ENCODE results near the gene ZSCAN2. TPM values are rescaled to one million over a fixed set of nuclear protein-coding genes. Genes with fewer than 3 reads are reported as not detected.

The ZSCAN2 gene
- total and polyA plus RNA-seq, 2 of the 4 experiments (the other 2 are of a cell fraction) = 10.4 to 18.3 TPM

DNA sequence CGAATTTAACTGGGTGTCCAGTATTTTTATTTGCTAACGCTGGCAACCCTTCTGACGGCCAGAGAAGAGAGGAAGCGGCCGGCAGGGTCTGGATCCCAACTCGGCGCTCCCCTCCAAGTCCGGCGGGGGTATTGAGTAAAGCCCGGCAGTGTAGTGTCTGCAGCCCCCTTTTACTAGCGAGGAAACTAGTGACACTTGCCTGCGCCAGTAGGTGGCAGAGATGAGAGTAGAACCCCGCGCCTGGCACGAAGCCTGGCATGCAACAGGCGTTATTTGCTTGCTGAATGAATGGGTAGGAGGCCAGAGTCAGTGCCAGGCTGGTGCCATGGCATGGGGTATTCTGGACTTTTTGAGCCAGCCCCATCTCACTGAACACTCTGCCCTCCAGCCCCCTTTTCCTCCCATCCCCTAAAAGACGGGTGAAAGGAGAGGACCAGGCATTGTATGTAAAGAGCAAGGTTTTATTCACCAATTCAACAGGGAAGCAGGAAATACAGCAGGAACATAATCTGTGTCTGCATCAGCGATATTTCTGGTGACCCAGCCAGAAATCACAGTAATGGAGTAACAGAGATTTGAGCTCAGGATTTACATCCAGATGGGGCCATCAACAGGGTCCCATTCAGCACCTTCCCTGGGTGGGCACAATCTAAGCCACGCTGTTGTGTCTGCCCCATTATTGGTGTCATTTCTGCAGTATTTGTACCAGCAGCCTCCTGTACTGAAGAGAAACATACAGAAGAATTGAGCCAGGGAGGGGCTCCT lies 54.1 kb downstream of the ZSCAN2 start:
- ChIA-PET POLR2A (ENCODE audit: unreplicated experiment) (interaction anchor here (0.5 kb wide), 1 partner anchor 73 kb away, joined by 5 read pairs; no protein-coding TSS in a partner anchor), CTCF (no interaction called here)
- Histone ChIP-seq H3K36me3 (ENCODE audit: control insufficient read depth, insufficient read depth, low read length) (peaks cover 10% of the 10 kb centered on the region), H2AFZ (replicated peaks; ENCODE audit: low read length, poor library complexity) (peak overlapping the region; percentile 63), H3K4me3 (ENCODE audit: insufficient read depth, low read depth, low read length) (peak overlapping the region; percentile 83), H2BK20ac (ENCODE audit: low read depth, low read length) (no peak overlapping the region), H3K56ac (ENCODE audit: extremely low read depth, insufficient read depth, low read length) (no peak overlapping the region), H3K4ac (ENCODE audit: low read depth, low read length) (peak overlapping the region; percentile 20), H2BK15ac (ENCODE audit: low read depth, low read length) (no peak overlapping the region), H2AK9ac (replicated peaks; ENCODE audit: low read depth, low read length, poor library complexity) (peak overlapping the region; percentile 89), H3K14ac (replicated peaks; ENCODE audit: low read depth, low read length) (no peak overlapping the region), H3K23ac (ENCODE audit: low read depth, low read length) (no peak overlapping the region), H3K4me1 (ENCODE audit: control insufficient read depth, insufficient read depth, low read length) (peaks cover 9% of the 10 kb centered on the region), H4K8ac (ENCODE audit: low read depth in 2 of 2, low read length in 2 of 2) (peak overlapping the region; percentile 8 to 88; a peak in 1 of 4 replicates), H4K5ac (ENCODE audit: low read depth, low read length) (no peak overlapping the region), H3K9me3 (ENCODE audit: control insufficient read depth, insufficient read depth, low read length) (no peaks in the 10 kb centered on the region), H3K4me2 (ENCODE audit: low read depth, low read length) (peak overlapping the region; percentile 82), H3K27me3 (ENCODE audit: control insufficient read depth, insufficient read depth, low read length) (no peaks in the 10 kb centered on the region), H3K18ac (ENCODE audit: low read depth, low read length) (no peak overlapping the region), H2BK120ac (ENCODE audit: low read depth, low read length) (no peak overlapping the region), H4K91ac (ENCODE audit: insufficient read depth, low read depth, low read length) (no peak overlapping the region), H3K9me1 (ENCODE audit: insufficient read depth, low read length) (peaks cover 13% of the 10 kb centered on the region), H3K27ac (ENCODE audit: insufficient read depth, low read length) (peak overlapping the region; percentile 21; the same call in 1 of the 2 replicates), H2BK5ac (ENCODE audit: low read depth, low read length, poor library complexity, severe bottlenecking) (peak overlapping the region; percentile 63), H2AK5ac (ENCODE audit: low read depth, low read length) (no peak overlapping the region; the same call in 1 of the 2 replicates), H3K79me1 (ENCODE audit: low read depth in 1 of 2, low read length in 2 of 2) (peaks cover 15 to 48% of the 10 kb centered on the region in 2 experiments), H4K20me1 (ENCODE audit: insufficient read depth, low read length) (no peaks in the 10 kb centered on the region), H3K9ac (ENCODE audit: low read depth, low read length) (peak overlapping the region; percentile 90)
- intact Hi-C loops (cut with micrococcal nuclease) = loop anchor here (1.0 to 5.0 kb wide), 7 partner anchors 53 to 387 kb away; partner anchors contain the start of genes ZNF592 and ZSCAN2
- peak; percentile 57 for ATAC-seq (ENCODE audit: low read depth)
- in situ Hi-C loops (cut with MboI; ENCODE audit: low sequenced_read_pairs) = no loop called here
- BruUV-seq (replicated peaks) = no TSS peak
- dilution Hi-C loops (cut with HindIII; ENCODE audit: low sequenced_read_pairs, unreplicated experiment) = no loop called here
- DNase-seq = peak; percentile 79
- WGBS, 2 experiments (ENCODE audit: extremely low coverage in 2 of 2, insufficient read length in 1 of 2) = 0% methylated on average over 4 of the region's 19 CpGs; no CpG with 5 or more reads in 1 of the 2 experiments
- no peak for TF ChIP-seq MAFK (IDR thresholded peaks at IDR 0.05; ENCODE audit: low read depth, low read length)
- TF ChIP-seq MAZ (IDR thresholded peaks at IDR 0.05; ENCODE audit: borderline replicate concordance, low read depth, low read length) = peak; percentile 50; the same call in 1 of the 2 replicates
- TF ChIP-seq, protein P1, sequence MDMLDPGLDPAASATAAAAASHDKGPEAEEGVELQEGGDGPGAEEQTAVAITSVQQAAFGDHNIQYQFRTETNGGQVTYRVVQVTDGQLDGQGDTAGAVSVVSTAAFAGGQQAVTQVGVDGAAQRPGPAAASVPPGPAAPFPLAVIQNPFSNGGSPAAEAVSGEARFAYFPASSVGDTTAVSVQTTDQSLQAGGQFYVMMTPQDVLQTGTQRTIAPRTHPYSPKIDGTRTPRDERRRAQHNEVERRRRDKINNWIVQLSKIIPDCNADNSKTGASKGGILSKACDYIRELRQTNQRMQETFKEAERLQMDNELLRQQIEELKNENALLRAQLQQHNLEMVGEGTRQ (IDR thresholded peaks at IDR 0.05; ENCODE audit: low read depth, low read length) = no peak
- TF ChIP-seq POLR2A (IDR thresholded peaks at IDR 0.05; ENCODE audit: low read depth, low read length) = no peak; the same call in 1 of the 2 replicates
- TF ChIP-seq CHD1 (IDR thresholded peaks at IDR 0.05; ENCODE audit: low read depth, low read length) = no peak
- no peak for TF ChIP-seq NFE2L2 (IDR thresholded peaks at IDR 0.05; ENCODE audit: low read depth, low read length)
- TF ChIP-seq, protein P2, sequence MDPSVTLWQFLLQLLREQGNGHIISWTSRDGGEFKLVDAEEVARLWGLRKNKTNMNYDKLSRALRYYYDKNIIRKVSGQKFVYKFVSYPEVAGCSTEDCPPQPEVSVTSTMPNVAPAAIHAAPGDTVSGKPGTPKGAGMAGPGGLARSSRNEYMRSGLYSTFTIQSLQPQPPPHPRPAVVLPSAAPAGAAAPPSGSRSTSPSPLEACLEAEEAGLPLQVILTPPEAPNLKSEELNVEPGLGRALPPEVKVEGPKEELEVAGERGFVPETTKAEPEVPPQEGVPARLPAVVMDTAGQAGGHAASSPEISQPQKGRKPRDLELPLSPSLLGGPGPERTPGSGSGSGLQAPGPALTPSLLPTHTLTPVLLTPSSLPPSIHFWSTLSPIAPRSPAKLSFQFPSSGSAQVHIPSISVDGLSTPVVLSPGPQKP (IDR thresholded peaks at IDR 0.05; ENCODE audit: borderline replicate concordance, low read depth, low read length) = no peak
- TF ChIP-seq RCOR1 (IDR thresholded peaks at IDR 0.05; ENCODE audit: insufficient replicate concordance, low read length) = no peak
- no peak for TF ChIP-seq BHLHE40 (IDR thresholded peaks at IDR 0.05; ENCODE audit: low read depth, low read length)
- TF ChIP-seq MXI1 (IDR thresholded peaks at IDR 0.05; ENCODE audit: borderline replicate concordance, low read depth, low read length) = 0 out of 2 replicates have a peak, but pooled peaks have one; percentile 13
- TF ChIP-seq FOS (IDR thresholded peaks at IDR 0.05; ENCODE audit: low read depth, low read length) = no peak
- peak; percentile 67 for TF ChIP-seq RAD21 (IDR thresholded peaks at IDR 0.05; ENCODE audit: low read length)
- TF ChIP-seq, protein P3, sequence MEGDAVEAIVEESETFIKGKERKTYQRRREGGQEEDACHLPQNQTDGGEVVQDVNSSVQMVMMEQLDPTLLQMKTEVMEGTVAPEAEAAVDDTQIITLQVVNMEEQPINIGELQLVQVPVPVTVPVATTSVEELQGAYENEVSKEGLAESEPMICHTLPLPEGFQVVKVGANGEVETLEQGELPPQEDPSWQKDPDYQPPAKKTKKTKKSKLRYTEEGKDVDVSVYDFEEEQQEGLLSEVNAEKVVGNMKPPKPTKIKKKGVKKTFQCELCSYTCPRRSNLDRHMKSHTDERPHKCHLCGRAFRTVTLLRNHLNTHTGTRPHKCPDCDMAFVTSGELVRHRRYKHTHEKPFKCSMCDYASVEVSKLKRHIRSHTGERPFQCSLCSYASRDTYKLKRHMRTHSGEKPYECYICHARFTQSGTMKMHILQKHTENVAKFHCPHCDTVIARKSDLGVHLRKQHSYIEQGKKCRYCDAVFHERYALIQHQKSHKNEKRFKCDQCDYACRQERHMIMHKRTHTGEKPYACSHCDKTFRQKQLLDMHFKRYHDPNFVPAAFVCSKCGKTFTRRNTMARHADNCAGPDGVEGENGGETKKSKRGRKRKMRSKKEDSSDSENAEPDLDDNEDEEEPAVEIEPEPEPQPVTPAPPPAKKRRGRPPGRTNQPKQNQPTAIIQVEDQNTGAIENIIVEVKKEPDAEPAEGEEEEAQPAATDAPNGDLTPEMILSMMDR (conservative IDR thresholded peaks at IDR 0.05; ENCODE audit: low read depth, low read length) = peak; percentile 66
- no peak for TF ChIP-seq CEBPB (IDR thresholded peaks at IDR 0.05; ENCODE audit: low read depth, low read length)

Data from IMR-90 (cell line).